HepG2 (cell line): ENCODE results near the gene CD72.

ENCODE experiments used
- CTCF ChIP-seq: sonication (generic); formaldehyde crosslinking; IDR thresholded peaks from 2 replicates; pipeline ENCODE4 v1.5.0; 2020; ENCODE audit warnings: mild to moderate bottlenecking, missing genetic modification reagents, moderate library complexity
- JUN ChIP-seq: sonication (generic); formaldehyde crosslinking; IDR thresholded peaks from 2 replicates; pipeline ENCODE4 v1.4.0; 2020; ENCODE audit warnings: mild to moderate bottlenecking, missing genetic modification reagents
- PATZ1 ChIP-seq: sonication (generic); formaldehyde crosslinking; IDR thresholded peaks from 2 replicates; pipeline ENCODE4 v1.4.0; 2020; ENCODE audit warnings: missing genetic modification reagents
- ZBTB21 ChIP-seq: sonication (generic); formaldehyde crosslinking; IDR thresholded peaks from 2 replicates; pipeline ENCODE4 v1.4.0; 2020; ENCODE audit warnings: missing genetic modification reagents
- ZNF687 ChIP-seq: sonication (generic); formaldehyde crosslinking; IDR thresholded peaks from 2 replicates; pipeline ENCODE4 v1.5.1; 2020; ENCODE audit warnings: mild to moderate bottlenecking, missing genetic modification reagents, moderate library complexity

- no peak for TF ChIP-seq CTCF (CRISPR knock-in tag)
- no peak for TF ChIP-seq ZNF687 (CRISPR knock-in tag)
- no peak for TF ChIP-seq JUN (CRISPR knock-in tag)
- TF ChIP-seq PATZ1, result no peak
- TF ChIP-seq ZBTB21 (CRISPR knock-in tag), result no peak
Measured at GRCh38 chr9:35627575-35627974, 9.4 kb upstream of the CD72 start.
